Right renal pelvis (tissue), 4 donors: ENCODE data around the gene L2HGDH. TPM values are rescaled to one million over a fixed set of nuclear protein-coding genes. Genes with fewer than 3 reads are reported as not detected.
"Not testable (repeated sequence)": the region's sequence is repeated elsewhere in the genome, so short reads cannot be mapped to it uniquely, and the experiment has no call there.

Experiments
- DNase-seq, 4 donors: peaks; one replicate each; pipeline ENCODE4 v3.0.0-alpha.2; 2013; ENCODE audit warnings: low read depth in 4 of 4, low spot score in 3 of 4, missing footprints in 1 of 4
- polyA plus RNA-seq, 4 donors: library from polyadenylated mRNA; unstranded; fragments of 120-200 nt; gene quantifications; one replicate each; pipeline ENCODE4 v1.2.1, GENCODE V29; 2013; ENCODE audit not compliant: insufficient read length in 4 of 4

The L2HGDH gene
- polyA plus RNA-seq, 4 donors, result 9.4 to 11.5 (median 10.5) TPM

DNA sequence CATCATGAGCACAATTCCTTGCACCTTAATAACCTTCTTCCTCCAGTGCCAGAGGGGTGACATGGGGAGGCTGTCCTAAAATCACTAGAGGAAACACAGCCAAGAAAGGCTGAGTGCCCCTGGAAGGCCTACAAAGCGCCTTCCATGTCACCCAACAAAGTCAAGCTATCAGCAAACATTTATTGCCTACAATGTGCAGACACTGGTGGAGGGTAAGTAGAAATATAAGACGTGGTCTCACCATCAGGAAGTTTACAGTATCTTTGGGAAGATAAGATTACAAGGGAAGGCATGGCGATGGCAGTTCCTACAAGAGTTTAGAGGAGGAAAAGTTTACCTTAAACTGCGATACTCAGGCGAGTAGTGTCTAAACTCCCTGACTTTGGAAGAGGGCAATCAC lies 28.0 kb upstream of the L2HGDH start:
- no peak for DNase-seq

DNA sequence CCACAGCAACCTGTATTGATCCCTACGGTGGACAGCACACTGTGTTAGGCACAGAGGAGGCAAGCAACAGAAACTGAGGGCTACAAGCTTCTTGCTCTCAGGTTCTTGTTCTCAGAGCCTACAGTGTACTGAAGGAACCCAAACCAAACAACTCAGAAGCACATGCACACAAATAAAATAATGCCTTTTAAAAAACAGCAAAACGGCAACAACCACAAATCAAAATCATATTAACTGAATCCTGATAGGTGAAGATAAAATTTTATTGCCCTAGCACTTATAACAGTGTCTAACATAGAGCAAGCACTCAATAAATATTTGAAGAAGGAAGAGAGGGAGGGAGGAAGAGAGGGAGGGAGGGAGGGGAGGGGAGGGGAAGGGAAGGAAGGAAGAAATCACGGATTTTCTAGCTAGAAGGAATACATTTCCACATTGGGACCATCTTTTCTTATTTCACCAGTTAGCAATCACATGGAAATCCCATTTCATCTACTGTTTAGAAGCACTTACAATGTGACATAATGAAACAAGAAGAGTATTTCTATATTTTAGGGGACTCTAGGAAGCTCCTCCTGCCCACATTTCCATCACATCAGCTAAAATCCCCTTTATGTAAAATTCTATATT lies 27.3 kb upstream of the L2HGDH start:
- DNase-seq, result no peak

- DNase-seq, result no peak
Measured at GRCh38 chr14:50338587-50338986, 26.6 kb upstream of the L2HGDH start.

DNA sequence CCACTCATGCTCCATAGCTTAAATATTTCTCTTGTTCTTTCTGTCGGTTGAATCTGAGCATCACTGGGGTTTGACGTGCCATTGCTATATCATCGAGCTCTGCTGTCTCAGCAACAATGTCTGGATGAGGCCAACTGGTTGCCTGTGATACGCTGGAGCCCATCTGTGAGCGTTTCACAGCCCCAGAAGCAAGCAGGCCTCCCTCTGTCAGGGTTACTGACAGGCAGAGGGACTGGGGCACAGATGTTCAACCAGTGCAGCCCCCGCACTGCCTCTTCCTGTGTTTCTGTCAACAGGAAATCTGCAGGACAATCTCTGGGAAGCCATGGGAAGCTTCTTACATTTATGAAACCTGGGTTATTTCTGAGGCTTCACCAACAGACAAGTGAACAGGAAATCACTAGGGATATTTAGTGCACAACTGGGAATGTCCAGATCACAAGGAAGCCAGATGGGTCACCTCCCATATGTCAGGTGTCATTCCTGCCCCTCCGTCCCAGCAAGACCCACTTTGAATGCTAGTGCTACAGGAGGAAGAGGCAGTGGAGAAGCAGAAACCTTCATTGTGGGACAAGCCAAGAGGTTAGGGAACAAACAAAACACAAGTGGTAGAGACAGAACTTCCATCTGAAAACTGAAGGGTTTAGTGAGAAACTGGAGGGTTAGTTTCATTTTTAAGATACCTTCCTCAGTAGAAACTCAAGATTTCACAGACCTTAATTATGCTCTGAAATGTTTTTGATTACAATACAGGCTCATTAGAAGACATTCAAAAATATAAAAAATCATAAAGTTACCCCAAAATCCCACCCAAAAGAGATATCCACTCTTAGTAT lies 24.2 kb upstream of the L2HGDH start:
- peak in 1 of 4 donors; percentile 30 for DNase-seq

DNA sequence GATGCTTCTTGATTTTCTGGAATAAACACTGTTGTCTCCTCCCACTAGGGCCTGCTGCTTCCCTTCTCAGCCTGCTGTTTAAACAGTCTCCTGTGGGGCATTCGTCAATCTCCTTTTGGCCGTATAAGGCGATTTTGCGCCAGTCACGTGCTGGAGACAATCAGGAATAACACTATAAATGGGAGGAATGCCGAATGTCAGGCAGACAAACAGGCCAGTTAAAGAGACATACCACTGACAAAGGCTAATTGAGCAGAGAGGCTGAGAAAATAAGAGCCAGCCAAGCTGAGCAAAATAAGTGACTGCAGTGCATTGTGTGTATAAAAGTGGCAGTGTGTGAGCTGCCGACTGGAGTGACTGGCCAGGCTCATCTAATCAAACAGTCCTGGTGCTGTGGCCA lies 23.4 kb upstream of the L2HGDH start:
- DNase-seq, result peak in 2 of 4 donors; percentile 52 to 63

GRCh38 chr14:50334211-50334610 lies 22.2 kb upstream of the L2HGDH start:
- DNase-seq, result no peak

GRCh38 chr14:50333014-50333509 lies 21.0 kb upstream of the L2HGDH start:
- no peak for DNase-seq

DNA sequence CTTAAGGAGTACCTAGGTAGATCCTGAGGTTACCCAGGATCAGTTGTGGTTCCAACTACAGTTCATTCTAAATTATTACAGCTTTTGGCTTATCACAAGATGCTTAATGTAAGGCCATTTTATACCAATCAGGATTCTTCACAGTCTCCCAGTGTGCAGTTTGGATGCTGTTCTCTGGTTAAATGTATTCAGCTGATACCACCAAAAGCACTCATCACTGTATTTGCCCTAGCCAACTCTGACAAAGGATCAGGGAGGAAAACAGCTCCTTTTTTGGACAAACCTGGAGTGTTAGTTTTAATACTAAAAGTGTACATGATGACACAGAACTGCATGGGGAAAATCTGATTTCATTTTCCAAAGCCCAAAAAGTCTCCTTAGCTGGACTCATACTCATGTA lies 19.6 kb upstream of the L2HGDH start:
- no peak for DNase-seq

DNA sequence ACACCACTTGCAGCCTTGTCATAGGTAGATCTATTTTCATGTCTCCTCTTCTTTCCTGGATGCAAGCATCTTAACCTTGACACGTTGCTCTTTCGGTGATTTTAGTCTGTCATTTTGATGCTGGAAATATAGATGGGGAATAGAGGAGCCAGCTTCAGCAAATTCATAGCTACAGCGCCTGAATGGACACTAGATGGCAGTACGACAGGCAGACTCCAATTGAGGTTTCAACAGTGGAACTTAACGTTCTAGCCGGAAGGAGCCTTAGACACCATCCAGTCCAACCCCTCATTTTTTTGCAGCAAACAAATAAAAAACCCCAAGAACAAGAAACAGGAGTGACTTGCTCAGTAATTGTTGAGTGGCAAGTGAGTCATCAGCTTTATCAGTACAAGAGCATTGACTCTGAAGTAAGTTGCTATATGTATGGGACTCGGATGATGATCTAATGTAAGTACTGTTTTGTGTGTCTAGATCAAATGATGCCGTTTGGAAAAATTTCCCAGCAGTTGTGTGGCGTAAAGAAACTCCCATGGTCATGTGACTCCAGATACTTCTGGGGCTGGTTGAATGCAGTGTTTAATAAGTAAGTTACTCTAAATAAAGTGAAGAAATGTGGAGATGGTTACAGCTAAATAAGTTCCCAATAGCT lies 9.1 kb upstream of the L2HGDH start:
- peak in 3 of 4 donors; percentile 64 to 75 (median 65) for DNase-seq

GRCh38 chr14:50320283-50320682 lies 8.3 kb upstream of the L2HGDH start:
- no peak for DNase-seq

DNA sequence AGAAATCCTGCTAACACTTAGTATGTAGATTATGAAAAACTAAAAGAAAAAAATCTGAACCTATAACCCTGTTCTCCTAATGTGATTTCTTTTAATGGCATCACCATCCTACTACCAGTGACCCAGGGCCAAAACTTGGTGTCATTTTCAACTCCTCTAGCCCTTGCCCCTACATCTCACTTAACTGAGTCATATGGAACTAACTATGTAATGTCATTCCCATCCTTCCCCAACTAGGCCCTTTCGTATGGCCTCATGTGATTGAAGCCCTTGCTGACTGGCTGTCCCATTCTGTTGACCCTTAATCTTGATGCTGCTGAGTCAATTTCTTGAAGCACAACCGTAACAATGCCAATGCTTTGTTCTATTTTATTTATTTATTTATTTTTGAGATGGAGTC lies 7.7 kb upstream of the L2HGDH start:
- DNase-seq, result no peak

- DNase-seq, result no peak
Measured at GRCh38 chr14:50319293-50319692, 7.3 kb upstream of the L2HGDH start.

GRCh38 chr14:50318031-50318626 lies 6.1 kb upstream of the L2HGDH start:
- DNase-seq, result no peak

DNA sequence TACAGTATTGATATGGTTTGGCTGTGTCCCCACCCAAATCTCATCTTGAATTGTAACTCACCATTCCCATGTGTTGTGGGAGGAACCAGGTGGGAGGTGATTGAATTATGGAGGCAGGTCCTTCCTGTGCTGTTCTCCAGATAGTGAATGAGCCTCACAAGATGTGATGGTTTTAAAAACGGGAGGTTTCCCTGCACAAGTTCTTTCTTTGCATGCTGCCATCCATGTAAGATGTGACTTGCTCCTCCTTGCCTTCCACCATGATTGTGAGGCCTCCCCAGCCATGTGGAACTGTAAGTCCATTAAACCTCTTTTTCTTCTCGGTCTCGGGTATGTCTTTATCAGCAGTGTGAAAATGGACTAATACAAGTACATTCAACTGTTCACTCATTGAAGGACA lies 2.1 kb upstream of the L2HGDH start:
- DNase-seq, result not testable (repeated sequence)

GRCh38 chr14:50312734-50313054 lies 665 bp upstream of the L2HGDH start:
- no peak for DNase-seq

- peak in 2 of 4 donors; percentile 15 to 20 for DNase-seq
Measured at GRCh38 chr14:50311337-50311971, 575 bp downstream of the L2HGDH start.

- no peak for DNase-seq
Measured at GRCh38 chr14:50310445-50310844, 1.6 kb downstream of the L2HGDH start.

DNA sequence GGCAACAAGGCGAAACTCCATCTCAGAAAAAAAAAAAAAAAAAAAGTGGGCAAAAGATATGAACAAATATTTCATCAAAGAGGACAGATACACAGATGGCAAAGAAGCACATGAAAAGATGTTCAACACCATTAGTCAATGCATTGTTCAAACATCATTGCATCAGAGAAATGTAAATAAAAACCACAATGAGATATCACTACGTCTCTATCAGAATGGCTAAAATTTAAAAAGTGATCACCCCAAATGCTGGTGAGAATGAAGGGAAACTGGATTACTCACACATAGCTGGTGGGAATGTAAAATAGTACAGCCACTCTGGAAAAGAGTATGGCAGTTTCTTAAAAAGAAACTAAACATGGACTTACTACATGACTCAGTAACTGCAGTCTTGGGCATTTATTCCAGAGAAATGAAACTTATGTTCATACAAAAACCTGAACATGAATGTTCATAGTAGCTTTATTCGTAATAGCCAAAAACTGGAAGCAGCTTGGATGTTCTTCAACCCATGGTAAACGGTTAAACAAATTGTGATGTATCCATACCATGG lies 3.6 kb downstream of the L2HGDH start:
- DNase-seq, result no peak

GRCh38 chr14:50303744-50304471 lies 8.1 kb downstream of the L2HGDH start:
- peak in 1 of 4 donors; percentile 20 for DNase-seq

DNA sequence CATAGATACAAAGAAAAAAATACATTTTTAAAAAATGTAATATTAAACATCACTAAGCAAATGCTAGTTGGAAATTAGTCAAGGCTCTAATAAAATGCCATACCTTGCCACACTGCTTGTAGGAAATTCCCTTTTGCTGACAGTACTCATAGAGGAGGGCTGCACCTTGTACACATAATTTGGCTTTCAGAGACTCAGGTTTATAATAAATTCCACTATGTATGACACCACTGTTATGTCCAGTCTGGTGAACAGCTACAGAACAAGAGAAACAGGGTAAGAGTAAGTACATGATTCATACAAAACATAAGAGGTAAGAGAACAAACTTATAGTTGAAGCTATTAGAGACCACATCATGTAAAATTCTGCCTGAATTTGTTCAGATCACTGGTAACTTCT lies 10.1 kb downstream of the L2HGDH start:
- DNase-seq, result no peak
